ENCODE measurements around the gene TST. TPM values are rescaled to one million over a fixed set of nuclear protein-coding genes. Genes with fewer than 3 reads are reported as not detected.

Gene TST
- total and polyA plus RNA-seq, 10 of the 15 experiments (the other 5 are each of a cell fraction or from before 2014, with no cell fraction given), result 2.4 to 24.6 (median 10.4) TPM

- intact Hi-C loops (cut with micrococcal nuclease; ENCODE audit: unreplicated experiment) (no loop called here), in situ Hi-C loops (cut with MboI) (no loop called here)
- H3K4me1 ChIP-seq (ENCODE audit: control insufficient read depth, insufficient read depth, low read length), result no peaks in the 10 kb centered on the region
- no peak for DNase-seq (ENCODE audit: low read depth, low spot score)
- H3K79me2 ChIP-seq (ENCODE audit: control insufficient read depth, insufficient read depth, low read length), result no peaks in the 10 kb centered on the region
- H3K4me3 ChIP-seq, result no peak overlapping the region
- ChIA-PET RAD21 (ENCODE audit: unreplicated experiment) (no interaction called here), POLR2A (no interaction called here), SMC1A (ENCODE audit: uncharacterized antibody, unreplicated experiment) (interaction anchor here (0.9 kb wide), 1 partner anchor 14 kb away, joined by 3 read pairs; no protein-coding TSS in a partner anchor), CTCF (interaction anchor here (1.3 to 1.7 kb wide), 3 partner anchors 10 to 13 kb away, joined by 3 to 10 read pairs (median 7); no protein-coding TSS in a partner anchor)
- no peak overlapping the region for H3K4me2 ChIP-seq (ENCODE audit: control insufficient read depth, insufficient read depth)
- no peaks in the 10 kb centered on the region for H4K20me1 ChIP-seq (ENCODE audit: control insufficient read depth, insufficient read depth)
- no peaks in the 10 kb centered on the region for H3K9me3 ChIP-seq (replicated peaks; ENCODE audit: control insufficient read depth, insufficient read depth, low read length)
- H3K9ac ChIP-seq (ENCODE audit: control insufficient read depth, insufficient read depth, low read length), result no peak overlapping the region
- WGBS (ENCODE audit: insufficient coverage, insufficient replicate concordance, low lambda C conversion rate, missing lambda C conversion rate), result 70% methylated on average over 14 of the region's 14 CpGs
- no peak overlapping the region for H3K27ac ChIP-seq (ENCODE audit: control insufficient read depth, insufficient read depth)
- H3K36me3 ChIP-seq (ENCODE audit: control insufficient read depth in 2 of 2, insufficient read depth in 2 of 2, low read length in 1 of 2), result no peaks in the 10 kb centered on the region
- no peak for TF ChIP-seq ATF3 (IDR thresholded peaks at IDR 0.05; ENCODE audit: borderline replicate concordance, extremely low read depth, low read depth, low read length)
- TF ChIP-seq IKZF1 (conservative IDR thresholded peaks at IDR 0.05), result no peak
- TF ChIP-seq CTCF (IDR thresholded peaks at IDR 0.05 in 2 of 3, conservative IDR thresholded peaks at IDR 0.05 in 1 of 3; ENCODE audit: control insufficient read depth in 2 of 3, extremely low read depth in 1 of 3, insufficient read depth in 1 of 3, low read depth in 3 of 3, low read length in 3 of 3), result peak in 2 of 3 experiments; percentile 8 to 15; a peak in 1 of 6 replicates
- H3K27me3 ChIP-seq (replicated peaks in 1 of 2; ENCODE audit: control insufficient read depth in 2 of 2, insufficient read depth in 2 of 2, low read length in 1 of 2), result no peaks in the 10 kb centered on the region; a peak in 1 of 4 replicates
- H2AFZ ChIP-seq (ENCODE audit: control insufficient read depth, low read depth, low read length), result no peak overlapping the region
- no TSS peak for BruUV-seq (replicated peaks)
- ATAC-seq, result peak; percentile 37; the same call in 1 of the 3 replicates
- no peak for FAIRE-seq
Measured at GRCh38 chr22:37030560-37031281, 11.5 kb upstream of the TST start.
